ENCODE data around the gene SORBS2. TPM values are rescaled to one million over a fixed set of nuclear protein-coding genes. Genes with fewer than 3 reads are reported as not detected.

The SORBS2 gene
- total and polyA plus RNA-seq, 2 of the 8 experiments (the other 6 are each of a cell fraction or from before 2014, with no cell fraction given): 73.0 to 87.1 TPM

- TF ChIP-seq CHD7 (IDR thresholded peaks at IDR 0.05; ENCODE audit: insufficient replicate concordance, low read length) (no peak), MAX (IDR thresholded peaks at IDR 0.05) (no peak), ATF2 (IDR thresholded peaks at IDR 0.05; ENCODE audit: low read length) (no peak), CBX8 (IDR thresholded peaks at IDR 0.05; ENCODE audit: borderline replicate concordance, low read depth, low read length) (no peak), HDAC6 (IDR thresholded peaks at IDR 0.05; ENCODE audit: low read depth, low read length) (no peak), BRCA1 (IDR thresholded peaks at IDR 0.05; ENCODE audit: low read depth, low read length) (no peak), USF2 (IDR thresholded peaks at IDR 0.05; ENCODE audit: low read length) (no peak)
These were observed 118.3 kb downstream of the SORBS2 start (continued) for GRCh38 chr4:185693548-185694215.
